ENCODE results near the gene TMLHE.
"Not testable (repeated sequence)": the region's sequence is repeated elsewhere in the genome, so short reads cannot be mapped to it uniquely, and the experiment has no call there.

The TMLHE gene

DNA sequence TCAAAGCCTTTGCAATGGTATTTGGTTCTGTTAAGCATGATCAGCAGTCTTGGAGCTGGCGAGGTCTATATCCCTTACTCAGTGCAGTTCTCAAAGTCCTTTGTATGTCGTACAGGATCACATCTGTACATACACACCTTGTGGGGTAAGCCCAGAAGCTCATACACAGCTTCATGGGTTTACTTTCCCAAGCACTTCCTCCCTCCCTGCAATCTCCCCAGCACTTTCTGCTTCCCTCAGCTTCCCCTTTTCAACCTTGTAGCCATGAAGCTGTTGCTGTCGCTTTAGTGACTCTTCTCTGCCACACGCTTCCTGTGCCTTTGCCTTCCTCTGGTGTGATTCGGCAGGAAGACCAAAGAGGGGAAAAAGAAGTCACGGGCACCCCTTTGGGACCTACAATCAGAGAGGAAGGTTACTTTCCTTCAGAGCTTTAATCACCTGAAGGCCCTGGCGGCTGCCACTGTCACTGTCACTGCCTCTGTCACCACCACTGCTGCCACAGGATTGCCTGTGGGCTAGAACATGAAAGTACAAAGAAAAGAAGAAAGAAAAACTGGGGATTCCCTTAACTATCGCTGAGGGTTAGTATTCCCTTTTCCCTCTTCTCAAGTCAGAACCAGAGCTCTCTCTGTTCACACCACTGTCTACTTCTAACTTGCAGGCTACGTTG, 146.3 kb downstream of the TMLHE start:
- DNase-seq (ENCODE audit: low read depth, low spot score); H3K4me1 ChIP-seq (ENCODE audit: insufficient read depth, insufficient read length); H3K9me3 ChIP-seq (ENCODE audit: insufficient read depth, low read length); H3K9ac ChIP-seq (ENCODE audit: insufficient read length, low read depth); H3K36me3 ChIP-seq (ENCODE audit: insufficient read depth, insufficient read length, low read length); H3K27me3 ChIP-seq (ENCODE audit: insufficient read depth, insufficient read length); H3K4me3 ChIP-seq (ENCODE audit: insufficient read length, low read depth): not testable (repeated sequence)

DNA sequence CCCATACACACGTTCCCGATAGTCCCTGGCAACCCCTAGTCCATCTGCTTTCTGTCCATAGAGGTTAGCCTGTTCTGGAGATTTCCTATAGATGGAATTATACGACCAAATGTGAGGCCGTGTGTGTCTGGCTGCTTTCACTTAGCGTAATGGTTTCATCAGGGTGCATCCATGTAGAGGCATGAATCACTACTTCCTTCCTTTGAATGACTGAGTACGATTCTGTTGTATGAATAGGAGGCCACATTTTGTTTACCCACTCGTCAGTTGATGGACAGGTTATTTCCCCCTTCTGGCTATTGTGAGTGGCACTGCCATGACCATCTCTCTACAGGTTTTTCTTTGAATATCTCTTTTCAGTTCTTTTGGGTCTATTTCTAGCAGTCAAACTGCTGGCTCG, 152.3 kb downstream of the TMLHE start:
- H3K4me3 ChIP-seq (ENCODE audit: insufficient read length, low read depth); H3K9me3 ChIP-seq (ENCODE audit: insufficient read depth, low read length); DNase-seq (ENCODE audit: low read depth, low spot score); H3K27me3 ChIP-seq (ENCODE audit: insufficient read depth, insufficient read length); H3K36me3 ChIP-seq (ENCODE audit: insufficient read depth, insufficient read length, low read length); H3K9ac ChIP-seq (ENCODE audit: insufficient read length, low read depth); H3K4me1 ChIP-seq (ENCODE audit: insufficient read depth, insufficient read length): not testable (repeated sequence)

DNA sequence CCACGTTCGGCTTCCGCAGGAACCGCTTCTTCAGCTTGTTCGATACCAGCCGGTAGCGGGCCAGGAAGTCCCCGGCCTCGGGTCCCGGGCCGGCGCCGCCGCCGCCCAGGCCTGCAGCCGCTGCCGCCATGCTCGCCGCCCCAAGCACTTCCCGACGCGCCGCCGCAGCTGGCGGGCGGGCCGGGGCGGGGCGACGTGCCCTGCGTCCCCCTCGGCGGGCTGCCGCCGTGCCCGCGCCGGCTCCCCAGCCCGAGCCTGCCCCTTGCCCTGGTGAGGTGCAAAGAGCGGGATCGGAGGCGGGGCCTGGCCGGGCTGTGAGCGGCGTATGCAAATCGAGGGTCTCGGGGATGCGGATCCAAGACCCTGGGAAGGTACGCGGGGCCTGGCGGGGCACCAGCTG, 154.3 kb downstream of the TMLHE start, which contains the start of gene F8A3:
TSS of gene F8A3 (minus strand) at position 150 of the 400 bp plus-strand sequence. CDS start at position 130, 20 bp downstream.
- not testable (repeated sequence) for H3K4me1 ChIP-seq (ENCODE audit: insufficient read depth, insufficient read length); H3K4me3 ChIP-seq (ENCODE audit: insufficient read length, low read depth); H3K36me3 ChIP-seq (ENCODE audit: insufficient read depth, insufficient read length, low read length); H3K27me3 ChIP-seq (ENCODE audit: insufficient read depth, insufficient read length); H3K9ac ChIP-seq (ENCODE audit: insufficient read length, low read depth); H3K9me3 ChIP-seq (ENCODE audit: insufficient read depth, low read length); DNase-seq (ENCODE audit: low read depth, low spot score)

DNA sequence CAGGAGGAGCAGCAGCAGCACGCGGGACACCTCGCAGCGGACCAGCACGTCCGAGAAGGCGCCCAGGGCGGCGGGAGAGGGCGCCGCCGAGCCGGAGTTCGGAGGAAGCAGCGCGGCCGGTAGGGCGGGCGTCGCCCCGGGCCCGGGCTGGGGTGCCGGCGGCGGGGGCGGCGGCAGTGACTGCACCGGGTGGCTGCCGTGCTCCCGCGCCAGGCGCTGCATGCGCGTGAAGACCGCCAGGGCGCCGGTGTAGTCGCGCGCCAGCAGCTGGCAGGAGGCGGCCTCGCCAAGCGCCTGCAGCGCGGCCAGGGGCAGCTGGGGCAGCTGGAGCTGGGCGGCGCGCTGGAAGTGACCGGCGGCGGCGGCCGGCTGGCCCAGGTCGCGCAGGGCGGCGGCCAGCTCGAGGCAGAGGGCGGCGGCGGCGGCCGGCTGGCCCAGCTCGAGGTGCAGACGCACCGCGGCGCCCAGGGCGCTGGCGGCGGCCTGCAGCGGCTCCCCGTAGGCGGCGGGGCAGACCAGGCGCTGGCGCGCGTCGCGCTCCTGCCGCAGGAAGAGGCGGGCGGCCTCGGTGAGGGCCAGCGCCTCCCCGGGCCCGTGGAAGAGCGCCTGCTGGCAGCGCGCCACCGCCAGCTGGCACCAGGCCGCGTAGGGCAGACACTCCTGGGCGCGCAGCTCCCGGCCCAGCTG, 154.8 kb downstream of the TMLHE start:
- not testable (repeated sequence) for DNase-seq (ENCODE audit: low read depth, low spot score); H3K9me3 ChIP-seq (ENCODE audit: insufficient read depth, low read length); H3K4me1 ChIP-seq (ENCODE audit: insufficient read depth, insufficient read length); H3K9ac ChIP-seq (ENCODE audit: insufficient read length, low read depth); H3K4me3 ChIP-seq (ENCODE audit: insufficient read length, low read depth); H3K27me3 ChIP-seq (ENCODE audit: insufficient read depth, insufficient read length); H3K36me3 ChIP-seq (ENCODE audit: insufficient read depth, insufficient read length, low read length)

DNA sequence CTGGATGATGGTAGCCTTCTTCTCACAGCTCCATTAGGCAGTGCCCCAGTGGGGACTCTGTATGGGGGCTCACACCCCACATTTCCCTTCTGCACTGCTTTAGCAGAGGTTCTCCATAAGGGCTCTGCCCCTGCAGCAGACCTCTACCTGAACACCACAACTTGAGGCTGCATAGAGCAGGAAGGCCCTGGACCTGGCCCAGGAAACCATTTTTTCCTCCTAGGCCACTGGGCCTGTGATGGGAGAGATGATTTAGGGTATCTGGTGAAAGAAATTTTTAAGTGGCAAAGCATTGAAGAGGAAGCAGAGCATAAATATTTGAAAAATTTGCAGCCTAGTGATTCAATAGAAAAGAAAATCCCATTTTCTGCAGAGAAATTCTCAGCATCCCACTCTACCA, 171.7 kb downstream of the TMLHE start:
- DNase-seq (ENCODE audit: low read depth, low spot score), result no peak
- Histone ChIP-seq H3K9ac (ENCODE audit: insufficient read length, low read depth) (no peak overlapping the region), H3K9me3 (ENCODE audit: insufficient read depth, low read length) (no peaks in the 10 kb centered on the region; the same call in 1 of the 2 replicates), H3K4me3 (ENCODE audit: insufficient read length, low read depth) (no peak overlapping the region), H3K27me3 (ENCODE audit: insufficient read depth, insufficient read length) (no peaks in the 10 kb centered on the region), H3K4me1 (ENCODE audit: insufficient read depth, insufficient read length) (no peaks in the 10 kb centered on the region), H3K36me3 (ENCODE audit: insufficient read depth, insufficient read length, low read length) (no peaks in the 10 kb centered on the region)
- TF ChIP-seq YY1 (IDR thresholded peaks at IDR 0.05; ENCODE audit: insufficient read depth, insufficient read length), result no peak
- TF ChIP-seq SUZ12 (IDR thresholded peaks at IDR 0.05; ENCODE audit: extremely low read depth, insufficient read depth, insufficient read length), result no peak
- no peak for TF ChIP-seq ZNF274 (IDR thresholded peaks at IDR 0.05; ENCODE audit: low read depth, low read length)

Data from NT2/D1 (cell line).